HUES48 (cell line): ENCODE data around the gene GAS1.

Experiments
- H3K27ac ChIP-seq: one replicate; pipeline ENCODE4 v1.7.0; 2013; ENCODE audit warnings: low read depth, low read length, inconsistent platforms
- H3K27me3 ChIP-seq: 2 replicates; pipeline ENCODE4 v1.6.1; 2013; ENCODE audit warnings: mild to moderate bottlenecking, low read length; ENCODE audit not compliant: control insufficient read depth, insufficient read depth
- H3K36me3 ChIP-seq: 2 replicates; pipeline ENCODE4 v1.6.1; 2013; ENCODE audit warnings: low read length; ENCODE audit not compliant: control insufficient read depth, insufficient read depth
- H3K4me1 ChIP-seq: 2 replicates; pipeline ENCODE4 v1.6.1; 2013; ENCODE audit warnings: mild to moderate bottlenecking, low read length; ENCODE audit not compliant: control insufficient read depth, insufficient read depth
- H3K4me3 ChIP-seq: 2 replicates; pipeline ENCODE4 v1.5.1; 2013; ENCODE audit warnings: mild to moderate bottlenecking, low read depth, low read length
- H3K9ac ChIP-seq: 2 replicates; pipeline ENCODE4 v1.6.1; 2013; ENCODE audit warnings: mild to moderate bottlenecking, low read depth, low read length, moderate library complexity
- H3K9me3 ChIP-seq: 2 replicates; pipeline ENCODE4 v1.6.1; 2013; ENCODE audit warnings: low read length; ENCODE audit not compliant: control insufficient read depth, insufficient read depth

The GAS1 gene

GRCh38 chr9:86921151-86921923, 26.0 kb downstream of the GAS1 start:
- no peak overlapping the region for H3K4me3 ChIP-seq
- H3K27ac ChIP-seq, result no peak overlapping the region
- no peak overlapping the region for H3K9ac ChIP-seq
- H3K4me1 ChIP-seq, result no peaks in the 10 kb centered on the region
- H3K9me3 ChIP-seq, result no peaks in the 10 kb centered on the region
- H3K36me3 ChIP-seq, result no peaks in the 10 kb centered on the region
- no peaks in the 10 kb centered on the region; the same call in 1 of the 2 replicates for H3K27me3 ChIP-seq

- Histone ChIP-seq H3K27me3 (no peaks in the 10 kb centered on the region; the same call in 1 of the 2 replicates), H3K9ac (no peak overlapping the region), H3K27ac (no peak overlapping the region), H3K9me3 (no peaks in the 10 kb centered on the region), H3K4me1 (no peaks in the 10 kb centered on the region), H3K36me3 (no peaks in the 10 kb centered on the region), H3K4me3 (no peak overlapping the region)
These were observed 28.8 kb downstream of the GAS1 start for GRCh38 chr9:86918556-86918955.

GRCh38 chr9:86912210-86912609, 35.1 kb downstream of the GAS1 start:
- Histone ChIP-seq H3K9me3 (peaks cover 6% of the 10 kb centered on the region; the same call in 1 of the 2 replicates), H3K36me3 (no peaks in the 10 kb centered on the region), H3K4me1 (no peaks in the 10 kb centered on the region), H3K4me3 (no peak overlapping the region), H3K9ac (no peak overlapping the region), H3K27ac (no peak overlapping the region), H3K27me3 (no peaks in the 10 kb centered on the region)

- no peak overlapping the region for H3K27ac ChIP-seq
- H3K27me3 ChIP-seq, result peaks cover 4% of the 10 kb centered on the region; the same call in 1 of the 2 replicates
- H3K4me1 ChIP-seq, result no peaks in the 10 kb centered on the region
- H3K36me3 ChIP-seq, result no peaks in the 10 kb centered on the region
- no peak overlapping the region for H3K9ac ChIP-seq
- H3K4me3 ChIP-seq, result no peak overlapping the region
- peaks cover 6% of the 10 kb centered on the region; the same call in 1 of the 2 replicates for H3K9me3 ChIP-seq
These were observed 37.9 kb downstream of the GAS1 start for GRCh38 chr9:86909388-86909787.

- no peaks in the 10 kb centered on the region for H3K36me3 ChIP-seq
- H3K9me3 ChIP-seq, result peaks cover 6% of the 10 kb centered on the region; the same call in 1 of the 2 replicates
- no peak overlapping the region for H3K4me3 ChIP-seq
- H3K27ac ChIP-seq, result no peak overlapping the region
- no peak overlapping the region for H3K9ac ChIP-seq
- H3K4me1 ChIP-seq, result peaks cover 6% of the 10 kb centered on the region; the same call in 1 of the 2 replicates
- H3K27me3 ChIP-seq, result peaks cover 14% of the 10 kb centered on the region; the same call in 1 of the 2 replicates
These were observed 39.0 kb downstream of the GAS1 start for GRCh38 chr9:86908261-86908660.

- Histone ChIP-seq H3K27ac (no peak overlapping the region), H3K4me3 (no peak overlapping the region), H3K9ac (no peak overlapping the region), H3K27me3 (peaks cover 22% of the 10 kb centered on the region), H3K4me1 (peaks cover 7% of the 10 kb centered on the region), H3K9me3 (peaks cover 6% of the 10 kb centered on the region; the same call in 1 of the 2 replicates), H3K36me3 (no peaks in the 10 kb centered on the region)
These were observed 40.0 kb downstream of the GAS1 start for GRCh38 chr9:86907346-86907745.

GRCh38 chr9:86903734-86904085, 43.6 kb downstream of the GAS1 start:
- H3K9me3 ChIP-seq, result no peaks in the 10 kb centered on the region
- peak overlapping the region; percentile 76 for H3K4me3 ChIP-seq
- H3K36me3 ChIP-seq, result no peaks in the 10 kb centered on the region
- H3K9ac ChIP-seq, result no peak overlapping the region
- H3K4me1 ChIP-seq, result peaks cover 18% of the 10 kb centered on the region
- H3K27ac ChIP-seq, result no peak overlapping the region
- H3K27me3 ChIP-seq, result peaks cover 41% of the 10 kb centered on the region

GRCh38 chr9:86902991-86903733, 44.1 kb downstream of the GAS1 start:
- peak overlapping the region; percentile 76 for H3K4me3 ChIP-seq
- no peak overlapping the region for H3K27ac ChIP-seq
- H3K9me3 ChIP-seq, result no peaks in the 10 kb centered on the region
- no peak overlapping the region for H3K9ac ChIP-seq
- H3K27me3 ChIP-seq, result peaks cover 41% of the 10 kb centered on the region
- no peaks in the 10 kb centered on the region for H3K36me3 ChIP-seq
- peaks cover 18% of the 10 kb centered on the region for H3K4me1 ChIP-seq

GRCh38 chr9:86902586-86902985, 44.7 kb downstream of the GAS1 start:
- Histone ChIP-seq H3K36me3 (no peaks in the 10 kb centered on the region), H3K4me3 (peak overlapping the region; percentile 76), H3K4me1 (peaks cover 18% of the 10 kb centered on the region), H3K27me3 (peaks cover 42% of the 10 kb centered on the region), H3K27ac (no peak overlapping the region), H3K9me3 (no peaks in the 10 kb centered on the region), H3K9ac (no peak overlapping the region)

- peaks cover 18% of the 10 kb centered on the region for H3K4me1 ChIP-seq
- H3K36me3 ChIP-seq, result no peaks in the 10 kb centered on the region
- peaks cover 45% of the 10 kb centered on the region for H3K27me3 ChIP-seq
- no peak overlapping the region for H3K9ac ChIP-seq
- no peak overlapping the region for H3K27ac ChIP-seq
- peak overlapping the region; percentile 76 for H3K4me3 ChIP-seq
- H3K9me3 ChIP-seq, result no peaks in the 10 kb centered on the region
These were observed 45.1 kb downstream of the GAS1 start for GRCh38 chr9:86902176-86902575.

GRCh38 chr9:86901511-86901910, 45.8 kb downstream of the GAS1 start:
- Histone ChIP-seq H3K36me3 (no peaks in the 10 kb centered on the region), H3K4me1 (peaks cover 18% of the 10 kb centered on the region), H3K9me3 (no peaks in the 10 kb centered on the region), H3K9ac (no peak overlapping the region), H3K27me3 (peaks cover 45% of the 10 kb centered on the region), H3K4me3 (0 out of 2 replicates have a peak overlapping the region, but pooled peaks have one; percentile 76), H3K27ac (no peak overlapping the region)
